H1 (cell line): ENCODE measurements around the gene ATXN7. TPM values are rescaled to one million over a fixed set of nuclear protein-coding genes. Genes with fewer than 3 reads are reported as not detected.

Experiments
- CTCF ChIA-PET: fragments of 300-600 bp; sonication (Branson Sonifier 250); formaldehyde crosslinking; loops from one replicate; lab custom pipeline; 2021; ENCODE audit not compliant: partially characterized antibody; lab: Charles Lee
- POLR2A ChIA-PET: fragments of 300-600 bp; sonication (Branson Sonifier 250); formaldehyde crosslinking; loops from one replicate; lab custom pipeline; 2021; ENCODE audit warnings: inconsistent platforms; ENCODE audit not compliant: partially characterized antibody; lab: Charles Lee
- DNase-seq, 2 experiments: peaks; one replicate each; pipeline versions ENCODE4 v3.0.0 to v3.0.0-alpha.2; 2010 to 2022; ENCODE audit warnings: low spot score in 2 of 2, low read depth in 1 of 2, mixed read lengths in 1 of 2
- FAIRE-seq: peaks from 2 replicates; lab custom pipeline; 2011; peaks lifted over from hg19 to GRCh38; lab: Jason Lieb, UNC
- H2AFZ ChIP-seq: 2 replicates; pipeline ENCODE4 v1.8.1; 2012; ENCODE audit warnings: low read length, inconsistent platforms
- H2AK5ac ChIP-seq: 2 replicates; pipeline ENCODE4 v1.6.1; 2013; ENCODE audit warnings: low read depth, low read length
- H2BK120ac ChIP-seq: replicated peaks from 2 replicates; pipeline ENCODE3; 2013; ENCODE audit warnings: low read depth, low read length, inconsistent platforms
- H2BK12ac ChIP-seq: 2 replicates; pipeline ENCODE4 v1.6.1; 2013; ENCODE audit warnings: low read depth, low read length
- H2BK15ac ChIP-seq: 2 replicates; pipeline ENCODE4 v1.6.1; 2013; ENCODE audit warnings: low read length
- H2BK20ac ChIP-seq: 2 replicates; pipeline ENCODE4 v1.6.1; 2013; ENCODE audit warnings: low read length
- H2BK5ac ChIP-seq: 2 replicates; pipeline ENCODE4 v1.6.1; 2013; ENCODE audit warnings: low read depth, low read length
- H3K14ac ChIP-seq: 2 replicates; pipeline ENCODE4 v1.6.1; 2013; ENCODE audit warnings: inconsistent platforms; ENCODE audit not compliant: insufficient read length
- H3K18ac ChIP-seq: 2 replicates; pipeline ENCODE4 v1.6.1; 2013; ENCODE audit warnings: low read length; ENCODE audit errors: extremely low read depth
- H3K23ac ChIP-seq: 2 replicates; pipeline ENCODE4 v1.6.1; 2013; ENCODE audit warnings: inconsistent platforms; ENCODE audit not compliant: insufficient read length
- H3K23me2 ChIP-seq: 2 replicates; pipeline ENCODE4 v1.6.1; 2013; ENCODE audit warnings: low read depth, low read length
- H3K27ac ChIP-seq: 2 replicates; pipeline ENCODE4 v1.6.1; 2011; ENCODE audit warnings: low read depth, low read length, inconsistent platforms
- H3K27me3 ChIP-seq, 4 experiments: replicated peaks in 1 of 4; 1 replicate in 1 of 4; 2 replicates in 3 of 4; pipeline versions ENCODE4 v1.6.1 to v1.8.1; 2011 to 2013; ENCODE audit warnings: low read length in 3 of 4, mild to moderate bottlenecking in 3 of 4, inconsistent platforms in 2 of 4, mixed read lengths in 2 of 4, moderate library complexity in 1 of 4; ENCODE audit not compliant: control insufficient read depth in 3 of 4, insufficient read depth in 3 of 4; ENCODE audit errors: extremely low read depth in 1 of 4
- H3K36me3 ChIP-seq, 4 experiments: 2 replicates each; pipeline versions ENCODE4 v1.6.1 to v1.8.1; 2011 to 2013; ENCODE audit warnings: mild to moderate bottlenecking in 4 of 4, low read length in 3 of 4, moderate library complexity in 2 of 4, control low read depth in 1 of 4, inconsistent platforms in 1 of 4; ENCODE audit not compliant: insufficient read depth in 4 of 4, control insufficient read depth in 2 of 4
- H3K4ac ChIP-seq: replicated peaks from 2 replicates; pipeline ENCODE3; 2013; ENCODE audit warnings: low read length, low read depth, mixed read lengths, inconsistent platforms; ENCODE audit not compliant: insufficient read length
- H3K4me1 ChIP-seq, 4 experiments: replicated peaks in 1 of 4; 1 replicate in 1 of 4; 2 replicates in 3 of 4; pipeline versions ENCODE4 v1.6.1 to v1.8.1; 2011 to 2013; ENCODE audit warnings: low read length in 3 of 4, inconsistent platforms in 2 of 4, mixed read lengths in 1 of 4; ENCODE audit not compliant: insufficient read depth in 4 of 4, control insufficient read depth in 3 of 4
- H3K4me2 ChIP-seq, 2 experiments: 2 replicates each; pipeline versions ENCODE4 v1.6.1 to v1.8.1; 2011 to 2013; ENCODE audit warnings: low read depth in 2 of 2, low read length in 2 of 2, control low read depth in 1 of 2, inconsistent platforms in 1 of 2, mild to moderate bottlenecking in 1 of 2; ENCODE audit not compliant: insufficient read depth in 1 of 2
- H3K4me3 ChIP-seq, 4 experiments: fragments of 200-600, 300-600 bp in 1 of 4; sonication (generic), shearing (Covaris generic), sonication (Bioruptor Twin) in 1 of 4; 2 replicates each; pipeline versions ENCODE4 v1.5.1 to v1.8.1; 2011 to 2016; ENCODE audit warnings: low read length in 4 of 4, low read depth in 3 of 4, control low read depth in 2 of 4, inconsistent platforms in 2 of 4, mild to moderate bottlenecking in 2 of 4, mixed read lengths in 1 of 4, moderate library complexity in 1 of 4; ENCODE audit not compliant: insufficient read depth in 2 of 4; ENCODE audit errors: extremely low read depth in 1 of 4
- H3K56ac ChIP-seq: replicated peaks from 2 replicates; pipeline ENCODE3; 2013; ENCODE audit warnings: low read depth, mild to moderate bottlenecking, mixed read lengths, low read length, inconsistent platforms; ENCODE audit not compliant: insufficient read length
- H3K79me1 ChIP-seq: 2 replicates; pipeline ENCODE4 v1.6.1; 2013; ENCODE audit warnings: low read depth, low read length, control low read depth
- H3K79me2 ChIP-seq, 2 experiments: 2 replicates each; pipeline versions ENCODE4 v1.6.1 to v1.8.1; 2012 to 2013; ENCODE audit warnings: low read length in 2 of 2, mild to moderate bottlenecking in 2 of 2, inconsistent platforms in 1 of 2; ENCODE audit not compliant: insufficient read depth in 2 of 2, control insufficient read depth in 1 of 2
- H3K9ac ChIP-seq, 4 experiments: replicated peaks in 1 of 4; 1 replicate in 1 of 4; 2 replicates in 3 of 4; pipeline versions ENCODE4 v1.6.1 to v1.8.1; 2011 to 2013; ENCODE audit warnings: low read depth in 3 of 4, low read length in 3 of 4, control low read depth in 2 of 4, mild to moderate bottlenecking in 2 of 4, moderate library complexity in 2 of 4, inconsistent platforms in 1 of 4; ENCODE audit errors: extremely low read depth in 1 of 4
- H3K9me3 ChIP-seq, 2 experiments: 2 replicates each; pipeline versions ENCODE4 v1.6.1 to v1.8.1; 2012 to 2013; ENCODE audit warnings: mild to moderate bottlenecking in 2 of 2, moderate library complexity in 2 of 2, control low read depth in 1 of 2, inconsistent platforms in 1 of 2, low read depth in 1 of 2, low read length in 1 of 2, mixed read lengths in 1 of 2; ENCODE audit not compliant: insufficient read depth in 2 of 2
- H4K20me1 ChIP-seq, 2 experiments: replicated peaks in 1 of 2; 2 replicates each; pipeline versions ENCODE3 to v1.8.1; 2011 to 2013; ENCODE audit warnings: inconsistent platforms in 2 of 2, low read length in 2 of 2, mild to moderate bottlenecking in 1 of 2; ENCODE audit not compliant: insufficient read depth in 2 of 2, control insufficient read depth in 1 of 2
- H4K5ac ChIP-seq: 2 replicates; pipeline ENCODE4 v1.6.1; 2013; ENCODE audit warnings: low read length, low read depth, mixed read lengths, inconsistent platforms; ENCODE audit not compliant: insufficient read length
- H4K8ac ChIP-seq: 2 replicates; pipeline ENCODE4 v1.8.0; 2013; ENCODE audit warnings: mild to moderate bottlenecking, moderate library complexity, low read length, inconsistent platforms; ENCODE audit not compliant: insufficient read depth; ENCODE audit errors: extremely low read depth
- H4K91ac ChIP-seq: replicated peaks from 2 replicates; pipeline ENCODE3; 2013; ENCODE audit warnings: low read length, mixed read lengths, inconsistent platforms; ENCODE audit not compliant: insufficient read length
- CEBPB ChIP-seq: IDR thresholded peaks from 2 replicates; pipeline ENCODE4 v1.6.1; 2012; ENCODE audit warnings: low read depth, low read length
- NANOG ChIP-seq: IDR thresholded peaks from 2 replicates; pipeline ENCODE4 v1.6.1; 2011; ENCODE audit warnings: low read length, low read depth, mild to moderate bottlenecking, inconsistent platforms; ENCODE audit not compliant: insufficient read depth, poor library complexity, severe bottlenecking
- WGBS, 2 experiments: shearing (Covaris generic) in 1 of 2; methylation state at CpG; one replicate each; pipeline versions ENCODE4 v1.1.6 to v1.1.7; 2013 to 2015; ENCODE audit warnings: low lambda C conversion rate in 2 of 2, mixed read lengths in 2 of 2, inconsistent platforms in 1 of 2, low coverage in 1 of 2, missing lambda C conversion rate in 1 of 2; ENCODE audit not compliant: insufficient replicate concordance in 2 of 2, insufficient coverage in 1 of 2, insufficient read length in 1 of 2; ENCODE audit errors: extremely low coverage in 1 of 2, missing lambda C conversion rate in 1 of 2; 5-methylcytosine and 5-hydroxymethylcytosine counted together
- polyA plus RNA-seq, 7 experiments: library from polyadenylated mRNA; depleted of rRNA in 3 of 7; stranded (reverse) in 5 of 7; unstranded in 2 of 7; fragments of >200 nt in 5 of 7; fragments of 200-250 nt in 2 of 7; gene quantifications; 1 replicate in 5 of 7; 2 replicates in 1 of 7; 4 replicates in 1 of 7; pipeline versions ENCODE4 v1.2.1 to v1.2.3, GENCODE V29; 2011 to 2013; ENCODE audit warnings: missing spikeins in 2 of 7, mixed read lengths in 2 of 7
- total RNA-seq: library from RNA; stranded (reverse); fragmentation: NEBNext Ultra II Directional; extraction: Animal tissue kit (Norgen Biotek cat#: 25700); gene quantifications from 2 replicates; pipeline ENCODE4 v1.2.1, GENCODE V29; 2021

ATXN7 gene
- total and polyA plus RNA-seq, 2 of the 8 experiments (the other 6 are each of a cell fraction or from before 2014, with no cell fraction given), result 15.5 to 16.8 TPM

- Histone ChIP-seq H2BK120ac (no peak overlapping the region), H2AFZ (no peak overlapping the region), H3K36me3 (peaks cover 0 to 8% (median 0%) of the 10 kb centered on the region in 4 experiments; a peak in 1 of 8 replicates), H3K18ac (no peak overlapping the region), H2BK15ac (no peak overlapping the region), H2BK12ac (no peak overlapping the region), H3K56ac (no peak overlapping the region), H3K4me3 (no peak overlapping the region), H4K20me1 (peaks cover 0 to 4% of the 10 kb centered on the region in 2 experiments), H3K4ac (no peak overlapping the region), H4K5ac (no peak overlapping the region), H3K27ac (no peak overlapping the region), H4K8ac (no peak overlapping the region), H3K79me1 (no peaks in the 10 kb centered on the region; the same call in 1 of the 2 replicates), H2AK5ac (no peak overlapping the region), H2BK20ac (no peak overlapping the region), H2BK5ac (no peak overlapping the region), H3K4me1 (peaks cover 0 to 10% (median 1%) of the 10 kb centered on the region in 4 experiments; a peak in 4 of 7 replicates), H3K9me3 (no peaks in the 10 kb centered on the region), H3K79me2 (peaks cover 0 to 15% of the 10 kb centered on the region in 2 experiments; a peak in 2 of 4 replicates), H4K91ac (no peak overlapping the region), H3K23me2 (no peaks in the 10 kb centered on the region), H3K27me3 (no peaks in the 10 kb centered on the region), H3K14ac (no peak overlapping the region), H3K4me2 (no peak overlapping the region), H3K9ac (no peak overlapping the region), H3K23ac (no peak overlapping the region)
- FAIRE-seq (no peak), DNase-seq (no peak)
- ChIA-PET CTCF (interaction anchor here (0.6 to 3.3 kb wide), 5 partner anchors 12 to 54 kb away, joined by 3 to 16 read pairs (median 6); no protein-coding TSS in a partner anchor), POLR2A (interaction anchor here (0.9 to 1.1 kb wide), 2 partner anchors 10 to 11 kb away, joined by 3 to 4 read pairs; no protein-coding TSS in a partner anchor)
- TF ChIP-seq CEBPB (no peak), NANOG (no peak)
- 90% methylated on average over 4 of the region's 4 CpGs; no CpG with 5 or more reads in 1 of the 2 experiments for WGBS, 2 experiments
Observed at GRCh38 chr3:63976161-63976871, 112.6 kb downstream of the ATXN7 start.
